Stimulated activated CD8-positive, alpha-beta memory T cell treated with anti-CD3 and anti-CD28 coated beads, Interleukin-4, amount 100 ng/mL, for 48 hours (primary cell): ENCODE measurements around the gene NUPR1.
A peak's percentile ranks its signal among the peaks of the same experiment; 100 is the strongest.
"Not testable (repeated sequence)": the region's sequence is repeated elsewhere in the genome, so short reads cannot be mapped to it uniquely, and the experiment has no call there.

Experiments
- DNase-seq: peaks from one replicate; pipeline ENCODE4 v3.0.0-alpha.2; 2020

The NUPR1 gene

DNA sequence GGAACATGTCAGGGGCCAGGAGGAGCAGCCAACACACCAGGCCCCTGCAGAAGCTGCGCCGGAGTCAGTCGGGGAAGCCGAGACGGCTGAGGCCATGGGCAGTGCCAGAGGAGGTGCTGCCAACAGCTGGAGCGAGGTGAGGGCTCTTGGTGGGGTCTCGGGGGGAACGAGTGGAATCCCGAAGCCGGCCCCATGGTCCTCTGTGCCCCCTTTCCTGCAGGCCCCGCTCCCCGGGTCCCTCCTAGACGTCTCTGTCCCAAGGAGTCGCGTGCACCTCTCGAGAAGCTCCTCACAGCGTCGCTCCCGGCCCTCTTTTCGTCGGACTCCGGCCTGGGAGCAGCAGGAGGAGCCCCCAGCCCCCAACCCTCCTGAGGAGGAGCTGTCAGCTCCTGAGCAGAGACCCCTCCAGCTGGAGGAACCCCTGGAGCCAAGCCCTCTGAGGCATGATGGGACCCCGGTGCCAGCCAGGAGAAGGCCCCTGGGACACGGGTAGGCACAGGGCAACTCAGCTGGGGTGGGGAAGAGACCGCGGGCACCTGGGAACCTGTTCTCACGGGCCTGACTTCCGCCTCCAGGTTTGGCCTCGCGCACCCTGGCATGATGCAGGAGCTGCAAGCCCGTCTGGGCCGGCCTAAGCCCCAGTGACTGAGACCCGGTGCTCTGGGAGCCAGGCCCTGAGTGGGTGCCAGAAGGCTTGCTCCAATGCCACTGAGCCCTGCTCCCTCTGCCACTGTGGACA, 40.7 kb downstream of the NUPR1 start:
- DNase-seq: no peak

DNA sequence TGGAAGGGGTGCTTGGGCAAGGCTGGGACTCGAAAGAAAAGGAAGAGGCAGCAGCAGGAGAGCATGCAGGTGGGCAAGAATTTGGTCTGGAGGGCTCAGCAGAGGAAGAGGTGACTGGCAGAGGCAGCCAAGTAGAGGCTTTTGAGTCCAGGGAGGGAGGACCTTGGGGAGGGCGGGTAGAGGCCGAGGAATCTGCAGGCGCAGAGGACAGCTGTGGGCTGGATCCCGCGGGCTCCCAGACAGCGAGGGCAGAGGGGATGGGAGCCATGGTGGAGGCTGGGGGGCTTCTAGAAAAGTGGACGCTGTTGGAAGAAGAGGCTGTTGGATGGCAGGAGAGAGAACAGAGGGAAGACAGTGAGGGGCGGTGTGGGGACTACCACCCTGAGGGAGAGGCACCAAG, 41.4 kb downstream of the NUPR1 start:
- DNase-seq: no peak

DNA sequence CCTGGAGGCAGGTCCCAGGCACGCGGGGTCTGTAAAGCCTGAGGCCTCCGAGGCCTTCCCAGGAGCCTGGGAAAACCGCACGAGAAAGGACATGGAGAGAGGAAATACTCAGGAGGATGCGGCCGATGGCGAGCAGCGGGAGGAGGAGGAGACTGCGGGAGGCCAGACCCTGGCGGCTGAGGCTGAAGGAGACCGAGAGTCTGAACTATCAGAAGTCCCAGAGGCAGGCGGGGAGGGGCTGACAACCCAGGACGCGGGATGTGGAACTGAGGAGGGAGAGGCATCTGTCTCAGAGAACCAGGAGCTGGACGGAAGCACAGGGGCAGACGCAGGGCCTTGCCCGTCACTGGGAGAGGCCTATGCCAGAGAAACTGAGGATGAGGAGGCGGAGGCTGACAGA, 41.9 kb downstream of the NUPR1 start:
- no peak for DNase-seq

DNA sequence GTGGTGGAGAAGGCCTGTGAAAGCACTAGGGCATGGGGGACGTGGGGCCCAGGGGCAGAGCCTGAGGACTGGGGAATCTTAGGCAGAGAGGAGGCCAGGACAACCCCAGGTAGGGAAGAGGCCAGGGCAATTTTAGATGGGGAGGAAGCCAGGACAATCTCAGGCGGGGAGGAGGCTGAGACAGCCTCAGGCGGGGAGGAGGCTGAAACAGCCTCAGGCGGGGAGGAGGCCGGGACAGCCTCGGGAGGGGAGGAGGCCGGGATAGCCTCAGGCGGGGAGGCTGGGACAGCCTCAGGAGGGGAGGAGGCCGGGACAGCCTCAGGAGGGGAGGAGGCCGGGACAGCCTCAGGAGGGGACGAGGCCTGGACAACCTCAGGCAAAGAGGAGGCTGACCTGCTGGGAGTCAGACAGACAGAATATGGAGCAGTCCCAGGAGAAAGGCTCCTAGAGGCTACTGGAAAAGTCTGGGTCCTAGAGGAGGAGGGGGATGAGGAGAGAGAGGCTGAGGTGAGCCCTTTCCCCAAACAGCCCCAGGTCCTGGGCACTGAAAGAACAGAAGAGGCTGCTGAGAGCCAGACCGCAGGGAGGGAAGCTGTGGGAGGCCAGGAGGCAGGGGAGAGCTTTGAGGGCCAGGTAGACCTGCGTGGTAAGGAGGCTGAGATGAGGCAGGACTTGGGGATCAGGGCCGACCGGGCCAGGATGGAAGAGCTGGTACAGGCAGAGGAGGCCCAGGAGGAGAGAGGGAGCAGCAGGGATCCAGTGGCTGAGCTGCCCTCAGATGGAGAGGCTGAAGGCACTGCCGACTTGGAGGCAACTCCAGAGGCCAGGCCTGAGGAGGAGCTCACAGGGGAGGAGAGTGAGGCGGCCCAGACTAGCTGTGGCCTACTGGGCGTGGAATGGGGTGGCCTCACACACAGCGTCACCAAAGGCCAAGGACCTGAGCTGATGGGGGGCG, 42.7 kb downstream of the NUPR1 start:
- DNase-seq: no peak

DNA sequence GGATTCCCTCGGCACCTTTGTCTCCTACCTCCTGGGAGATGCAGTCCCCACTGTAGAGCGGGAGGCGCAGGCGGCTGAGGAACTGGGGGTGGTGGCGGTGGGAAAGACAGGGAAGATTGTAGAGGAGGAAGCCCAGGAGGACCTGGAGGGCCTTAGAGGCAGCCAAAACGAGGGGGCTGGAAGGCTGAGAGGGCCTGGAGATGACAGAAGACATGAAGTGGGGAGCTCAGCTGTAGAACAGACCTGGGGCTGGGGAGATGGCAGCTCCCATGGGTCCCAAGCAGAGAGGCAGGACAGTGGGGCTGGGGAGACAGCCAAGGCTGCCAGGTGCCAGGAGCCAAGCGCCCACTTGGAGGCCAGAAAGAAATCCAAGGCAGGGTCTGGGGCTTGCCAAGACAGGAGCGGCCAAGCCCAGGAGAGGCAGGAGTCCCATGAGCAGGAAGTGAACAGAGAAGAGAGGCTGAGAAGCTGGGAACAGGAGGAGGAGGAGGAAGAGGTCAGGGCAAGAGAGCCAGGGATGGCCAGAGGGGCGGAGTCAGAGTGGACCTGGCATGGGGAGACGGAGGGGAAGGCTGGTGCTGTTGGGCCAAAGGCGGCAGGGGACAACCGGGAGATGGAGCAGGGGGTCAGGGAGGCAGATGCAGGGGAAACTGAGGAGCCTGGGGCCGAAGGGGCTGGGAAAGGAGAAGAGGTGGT, 43.5 kb downstream of the NUPR1 start:
- DNase-seq: peak; percentile 30

DNA sequence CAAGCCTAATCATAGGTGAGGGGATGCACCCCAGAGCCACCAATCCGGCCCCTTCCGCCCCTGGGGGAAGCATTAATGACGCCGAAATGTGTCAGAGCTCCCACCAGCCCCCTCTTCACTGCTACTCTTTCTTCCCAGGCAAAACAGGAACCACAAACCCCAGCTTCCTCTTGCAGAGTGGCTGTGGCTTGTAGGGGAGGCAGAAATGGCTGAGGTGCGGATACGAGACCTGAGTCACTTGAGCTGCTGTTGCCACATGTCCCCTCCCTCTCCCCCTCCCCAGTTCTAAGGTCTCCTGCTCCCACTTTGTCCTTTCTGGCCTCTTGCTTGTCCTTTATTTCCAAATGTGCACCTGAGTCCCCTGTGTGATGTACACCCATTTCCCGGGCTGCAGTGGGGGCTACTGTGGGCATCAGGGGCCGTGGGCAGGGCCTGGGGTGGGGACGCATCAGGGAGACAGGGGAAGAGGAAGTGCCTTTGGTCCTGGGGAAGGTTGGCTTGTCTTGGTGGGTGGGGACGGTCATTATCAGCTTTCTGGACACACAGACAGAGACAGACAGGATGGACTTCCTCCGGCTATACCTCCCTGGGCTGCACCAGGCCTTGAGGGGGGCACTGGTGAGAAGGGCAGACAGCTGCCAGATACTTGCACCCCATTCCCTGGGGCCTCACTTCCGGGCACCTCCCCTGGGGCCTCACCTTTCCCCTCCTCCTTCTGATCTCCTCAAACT, 44.5 kb downstream of the NUPR1 start, which contains the start of gene APOBR:
Gene APOBR (plus strand): TSS at position 523 of the 731 bp plus-strand sequence. CDS start 39 bp downstream, at position 562.
- peak; percentile 87 for DNase-seq

DNA sequence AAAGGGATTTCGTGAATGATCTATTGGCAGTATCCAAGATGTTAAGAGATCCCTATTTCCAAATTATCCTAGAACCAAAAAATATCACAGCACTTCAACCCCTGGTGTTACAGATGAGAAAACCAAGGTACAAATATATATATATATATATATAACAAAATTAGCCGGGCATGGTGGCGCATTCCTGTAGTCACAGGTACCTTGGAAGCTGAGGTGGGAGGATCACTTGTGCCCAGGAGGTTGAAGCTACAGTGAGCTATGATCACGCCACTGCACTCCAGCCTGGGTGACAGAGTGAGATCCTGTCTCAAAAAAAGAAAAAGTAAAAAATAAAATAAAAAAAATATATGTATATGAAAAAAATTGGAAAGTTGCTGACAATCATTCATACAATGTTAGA, 46.3 kb downstream of the NUPR1 start:
- peak; percentile 40 for DNase-seq

DNA sequence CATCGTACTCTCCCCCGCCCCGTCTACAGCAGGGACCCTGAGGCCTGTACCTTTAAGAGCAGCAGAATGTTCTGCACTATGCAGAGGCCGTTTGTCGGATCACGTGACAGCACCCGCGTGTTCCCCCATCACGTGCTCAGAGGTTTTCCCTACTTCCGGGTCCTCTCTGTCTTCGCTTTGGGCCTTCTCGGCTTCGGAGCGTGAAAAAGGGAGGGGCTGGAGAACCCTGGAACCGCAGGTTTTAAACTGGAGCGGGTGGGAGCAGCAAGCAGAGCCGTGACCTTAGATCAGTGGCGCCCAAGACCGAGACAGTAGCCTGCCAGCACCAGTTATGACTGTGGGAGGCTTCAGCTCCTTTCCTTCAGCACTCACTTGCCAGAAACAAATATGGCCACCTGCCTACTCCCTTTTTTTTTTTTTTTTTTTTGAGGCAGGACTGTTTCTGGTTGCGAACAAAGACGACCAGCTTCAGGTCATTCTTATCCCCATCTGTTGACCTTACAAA, 46.8 kb downstream of the NUPR1 start, which contains the start of gene CLN3:
Gene CLN3 (minus strand): TSS at position 105 of the 505 bp plus-strand sequence. CDS start 315 bp downstream, outside the sequence.
- DNase-seq: peak; percentile 88

DNA sequence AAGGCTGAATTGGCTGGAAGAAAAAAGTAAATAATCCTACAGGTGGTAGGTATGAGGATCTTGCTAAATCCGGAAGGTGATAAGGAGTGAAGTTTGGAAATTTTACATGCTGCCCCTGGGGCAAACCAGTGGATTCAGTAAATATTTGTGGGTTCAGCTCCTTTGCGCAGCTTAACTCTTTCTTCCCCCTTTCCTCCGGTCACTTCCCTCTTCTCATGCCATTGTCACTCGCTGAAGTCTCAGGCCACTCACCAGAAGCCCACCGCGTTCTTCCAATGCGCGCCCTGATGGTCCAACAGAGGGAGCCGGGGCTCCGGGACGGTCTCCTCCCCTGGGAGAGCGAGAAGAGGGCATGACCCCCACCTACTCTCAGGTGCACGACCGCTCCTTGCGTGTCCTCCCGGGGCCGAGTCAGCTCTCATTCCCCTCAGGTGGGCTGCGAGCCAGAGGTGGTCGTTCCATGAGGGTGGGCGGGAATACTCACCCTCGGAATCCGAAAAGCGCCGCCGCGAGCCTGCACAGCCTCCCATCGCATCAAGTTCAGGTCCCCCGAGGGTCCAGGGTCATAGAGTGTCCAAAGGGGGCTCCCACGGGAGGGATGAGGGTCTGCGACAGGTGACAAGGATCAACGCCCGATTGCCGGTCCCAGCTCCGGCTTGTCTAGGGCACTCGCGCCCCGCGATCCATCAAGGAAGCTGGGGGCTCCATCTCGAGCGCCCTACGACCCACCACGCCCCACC, 47.4 kb downstream of the NUPR1 start:
- DNase-seq: peak; percentile 44

DNA sequence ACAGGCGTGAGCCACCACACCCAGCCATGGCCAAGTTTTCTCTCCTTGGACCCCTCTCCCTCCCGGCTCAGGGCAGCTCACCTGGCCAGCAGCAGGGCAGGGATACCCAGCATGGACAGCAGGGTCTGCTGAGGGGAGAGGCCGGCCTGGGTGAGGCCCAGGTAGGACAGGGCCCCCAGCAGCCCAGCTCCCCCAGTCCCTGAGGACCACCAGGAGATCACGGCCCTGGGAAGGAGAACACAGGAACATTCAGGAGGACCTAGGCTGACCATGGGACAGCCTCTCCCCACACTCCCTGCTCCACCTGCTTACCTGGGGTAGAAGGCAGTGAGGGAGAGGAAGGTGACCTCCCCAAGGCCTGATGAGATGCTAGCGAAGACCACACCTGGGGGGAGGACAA, 52.5 kb downstream of the NUPR1 start:
- DNase-seq: no peak

DNA sequence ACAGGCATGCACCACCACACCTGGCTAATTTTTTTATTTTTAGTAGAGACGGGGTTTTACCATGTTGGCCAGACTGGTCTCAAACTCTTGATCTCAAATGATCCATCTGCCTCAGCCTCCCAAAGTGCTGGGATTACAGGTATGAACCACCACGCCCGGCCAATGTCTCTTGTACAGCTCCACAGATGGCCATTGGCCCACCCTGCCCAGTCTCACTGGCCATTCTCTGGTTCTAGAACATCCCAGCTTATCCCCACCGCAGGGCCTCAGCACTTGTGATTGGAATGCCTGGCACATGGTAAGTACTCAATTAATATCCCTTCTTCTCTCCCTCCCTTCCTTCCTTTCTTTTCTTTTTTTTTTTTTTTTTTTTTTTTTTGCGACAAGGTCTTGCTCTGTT, 55.4 kb downstream of the NUPR1 start:
- not testable (repeated sequence) for DNase-seq
